Measurements from ENCODE around the gene C1orf21. TPM values are rescaled to one million over a fixed set of nuclear protein-coding genes. Genes with fewer than 3 reads are reported as not detected.

The C1orf21 gene
- total and polyA plus RNA-seq, 2 of the 4 experiments (the other 2 are of a cell fraction), result 6.4 to 9.9 TPM

DNA sequence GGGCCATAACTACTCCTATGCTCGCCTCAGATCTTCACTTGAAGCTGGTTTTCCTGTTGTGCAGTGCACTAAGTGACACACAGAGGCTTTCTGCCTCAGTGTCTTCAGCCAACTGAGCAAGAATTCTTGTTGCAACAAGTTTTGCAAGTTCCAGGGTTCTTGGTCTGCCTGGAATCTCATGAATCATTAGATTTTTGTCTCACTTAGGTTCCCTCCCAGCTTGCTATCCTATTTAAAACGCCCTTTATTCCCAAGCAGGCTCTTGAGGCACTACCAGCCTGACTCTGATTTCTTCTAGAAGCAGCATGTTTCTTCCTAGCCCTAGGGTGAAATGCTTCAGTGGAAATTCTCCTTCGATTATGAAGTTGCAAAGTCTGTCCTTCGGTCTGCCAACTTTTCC is 158.8 kb downstream of the C1orf21 start:
- no TSS peak for BruUV-seq (replicated peaks)
- ChIA-PET CTCF (interaction anchor here (0.7 kb wide), 1 partner anchor 77 kb away, joined by 3 read pairs; no protein-coding TSS in a partner anchor), POLR2A (ENCODE audit: unreplicated experiment) (no interaction called here)
- Histone ChIP-seq H2BK120ac (ENCODE audit: low read depth, low read length) (no peak overlapping the region), H4K8ac (ENCODE audit: low read depth in 2 of 2, low read length in 2 of 2) (no peak overlapping the region), H3K9ac (ENCODE audit: low read depth, low read length) (no peak overlapping the region), H3K9me3 (ENCODE audit: control insufficient read depth, insufficient read depth, low read length) (no peaks in the 10 kb centered on the region), H2BK20ac (ENCODE audit: low read depth, low read length) (no peak overlapping the region), H2BK15ac (ENCODE audit: low read depth, low read length) (no peak overlapping the region), H2AFZ (replicated peaks; ENCODE audit: low read length, poor library complexity) (no peak overlapping the region), H4K5ac (ENCODE audit: low read depth, low read length) (no peak overlapping the region), H3K4ac (ENCODE audit: low read depth, low read length) (no peak overlapping the region), H3K27ac (ENCODE audit: insufficient read depth, low read length) (no peak overlapping the region), H3K4me3 (ENCODE audit: insufficient read depth, low read depth, low read length) (no peak overlapping the region), H3K56ac (ENCODE audit: extremely low read depth, insufficient read depth, low read length) (no peak overlapping the region), H3K18ac (ENCODE audit: low read depth, low read length) (no peak overlapping the region), H3K27me3 (ENCODE audit: control insufficient read depth, insufficient read depth, low read length) (no peaks in the 10 kb centered on the region), H3K23ac (ENCODE audit: low read depth, low read length) (no peak overlapping the region), H3K36me3 (ENCODE audit: control insufficient read depth, insufficient read depth, low read length) (no peaks in the 10 kb centered on the region), H3K4me1 (ENCODE audit: control insufficient read depth, insufficient read depth, low read length) (no peaks in the 10 kb centered on the region), H3K4me2 (ENCODE audit: low read depth, low read length) (no peak overlapping the region), H2AK9ac (replicated peaks; ENCODE audit: low read depth, low read length, poor library complexity) (no peak overlapping the region), H4K91ac (ENCODE audit: insufficient read depth, low read depth, low read length) (no peak overlapping the region), H3K9me1 (ENCODE audit: insufficient read depth, low read length) (no peaks in the 10 kb centered on the region), H3K14ac (replicated peaks; ENCODE audit: low read depth, low read length) (no peak overlapping the region), H4K20me1 (ENCODE audit: insufficient read depth, low read length) (no peaks in the 10 kb centered on the region; the same call in 1 of the 2 replicates), H3K79me1 (ENCODE audit: low read depth in 1 of 2, low read length in 2 of 2) (no peaks in the 10 kb centered on the region; a peak in 1 of 4 replicates), H2AK5ac (ENCODE audit: low read depth, low read length) (no peak overlapping the region), H2BK5ac (ENCODE audit: low read depth, low read length, poor library complexity, severe bottlenecking) (no peak overlapping the region)
- ATAC-seq (ENCODE audit: low read depth) (peak; percentile 75), DNase-seq (peak; percentile 52)
- intact Hi-C loops (cut with micrococcal nuclease), result no loop called here
- dilution Hi-C loops (cut with HindIII; ENCODE audit: low sequenced_read_pairs, unreplicated experiment), result no loop called here
- 83% methylated on average over 1 of the region's 4 CpGs; no CpG with 5 or more reads in 1 of the 2 experiments for WGBS, 2 experiments (ENCODE audit: extremely low coverage in 2 of 2, insufficient read length in 1 of 2)
- TF ChIP-seq CHD1 (IDR thresholded peaks at IDR 0.05; ENCODE audit: low read depth, low read length), result no peak
- TF ChIP-seq SMC3 (IDR thresholded peaks at IDR 0.05; ENCODE audit: low read depth, low read length), result no peak
- no peak for TF ChIP-seq MXI1 (IDR thresholded peaks at IDR 0.05; ENCODE audit: borderline replicate concordance, low read depth, low read length)
- TF ChIP-seq NFE2L2 (IDR thresholded peaks at IDR 0.05; ENCODE audit: low read depth, low read length), result no peak
- TF ChIP-seq RCOR1 (IDR thresholded peaks at IDR 0.05; ENCODE audit: insufficient replicate concordance, low read length), result no peak
- TF ChIP-seq, protein P1, sequence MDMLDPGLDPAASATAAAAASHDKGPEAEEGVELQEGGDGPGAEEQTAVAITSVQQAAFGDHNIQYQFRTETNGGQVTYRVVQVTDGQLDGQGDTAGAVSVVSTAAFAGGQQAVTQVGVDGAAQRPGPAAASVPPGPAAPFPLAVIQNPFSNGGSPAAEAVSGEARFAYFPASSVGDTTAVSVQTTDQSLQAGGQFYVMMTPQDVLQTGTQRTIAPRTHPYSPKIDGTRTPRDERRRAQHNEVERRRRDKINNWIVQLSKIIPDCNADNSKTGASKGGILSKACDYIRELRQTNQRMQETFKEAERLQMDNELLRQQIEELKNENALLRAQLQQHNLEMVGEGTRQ (IDR thresholded peaks at IDR 0.05; ENCODE audit: low read depth, low read length), result no peak
- TF ChIP-seq MAFK (IDR thresholded peaks at IDR 0.05; ENCODE audit: low read depth, low read length), result no peak
- no peak for TF ChIP-seq FOS (IDR thresholded peaks at IDR 0.05; ENCODE audit: low read depth, low read length)
- no peak for TF ChIP-seq POLR2A (IDR thresholded peaks at IDR 0.05; ENCODE audit: low read depth, low read length)
- TF ChIP-seq, protein P2, sequence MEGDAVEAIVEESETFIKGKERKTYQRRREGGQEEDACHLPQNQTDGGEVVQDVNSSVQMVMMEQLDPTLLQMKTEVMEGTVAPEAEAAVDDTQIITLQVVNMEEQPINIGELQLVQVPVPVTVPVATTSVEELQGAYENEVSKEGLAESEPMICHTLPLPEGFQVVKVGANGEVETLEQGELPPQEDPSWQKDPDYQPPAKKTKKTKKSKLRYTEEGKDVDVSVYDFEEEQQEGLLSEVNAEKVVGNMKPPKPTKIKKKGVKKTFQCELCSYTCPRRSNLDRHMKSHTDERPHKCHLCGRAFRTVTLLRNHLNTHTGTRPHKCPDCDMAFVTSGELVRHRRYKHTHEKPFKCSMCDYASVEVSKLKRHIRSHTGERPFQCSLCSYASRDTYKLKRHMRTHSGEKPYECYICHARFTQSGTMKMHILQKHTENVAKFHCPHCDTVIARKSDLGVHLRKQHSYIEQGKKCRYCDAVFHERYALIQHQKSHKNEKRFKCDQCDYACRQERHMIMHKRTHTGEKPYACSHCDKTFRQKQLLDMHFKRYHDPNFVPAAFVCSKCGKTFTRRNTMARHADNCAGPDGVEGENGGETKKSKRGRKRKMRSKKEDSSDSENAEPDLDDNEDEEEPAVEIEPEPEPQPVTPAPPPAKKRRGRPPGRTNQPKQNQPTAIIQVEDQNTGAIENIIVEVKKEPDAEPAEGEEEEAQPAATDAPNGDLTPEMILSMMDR (conservative IDR thresholded peaks at IDR 0.05; ENCODE audit: low read depth, low read length), result no peak
- no peak for TF ChIP-seq BHLHE40 (IDR thresholded peaks at IDR 0.05; ENCODE audit: low read depth, low read length)
- TF ChIP-seq RFX5 (IDR thresholded peaks at IDR 0.05; ENCODE audit: low read depth, low read length), result no peak
- no peak for TF ChIP-seq MAZ (IDR thresholded peaks at IDR 0.05; ENCODE audit: borderline replicate concordance, low read depth, low read length)
- TF ChIP-seq, protein P3, sequence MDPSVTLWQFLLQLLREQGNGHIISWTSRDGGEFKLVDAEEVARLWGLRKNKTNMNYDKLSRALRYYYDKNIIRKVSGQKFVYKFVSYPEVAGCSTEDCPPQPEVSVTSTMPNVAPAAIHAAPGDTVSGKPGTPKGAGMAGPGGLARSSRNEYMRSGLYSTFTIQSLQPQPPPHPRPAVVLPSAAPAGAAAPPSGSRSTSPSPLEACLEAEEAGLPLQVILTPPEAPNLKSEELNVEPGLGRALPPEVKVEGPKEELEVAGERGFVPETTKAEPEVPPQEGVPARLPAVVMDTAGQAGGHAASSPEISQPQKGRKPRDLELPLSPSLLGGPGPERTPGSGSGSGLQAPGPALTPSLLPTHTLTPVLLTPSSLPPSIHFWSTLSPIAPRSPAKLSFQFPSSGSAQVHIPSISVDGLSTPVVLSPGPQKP (IDR thresholded peaks at IDR 0.05; ENCODE audit: borderline replicate concordance, low read depth, low read length), result no peak
- TF ChIP-seq RAD21 (IDR thresholded peaks at IDR 0.05; ENCODE audit: low read length), result no peak
- no peak for TF ChIP-seq CEBPB (IDR thresholded peaks at IDR 0.05; ENCODE audit: low read depth, low read length)
- in situ Hi-C loops (cut with MboI; ENCODE audit: low sequenced_read_pairs), result no loop called here
